HuH-7.5 (cell line): ENCODE data around the gene ABHD3.
"Not testable (repeated sequence)": the region's sequence is repeated elsewhere in the genome, so short reads cannot be mapped to it uniquely, and the experiment has no call there.

Experiments
- DNase-seq: peaks from one replicate; pipeline ENCODE4 v3.0.0; 2011; ENCODE audit warnings: low spot score

ABHD3 gene, protein sequence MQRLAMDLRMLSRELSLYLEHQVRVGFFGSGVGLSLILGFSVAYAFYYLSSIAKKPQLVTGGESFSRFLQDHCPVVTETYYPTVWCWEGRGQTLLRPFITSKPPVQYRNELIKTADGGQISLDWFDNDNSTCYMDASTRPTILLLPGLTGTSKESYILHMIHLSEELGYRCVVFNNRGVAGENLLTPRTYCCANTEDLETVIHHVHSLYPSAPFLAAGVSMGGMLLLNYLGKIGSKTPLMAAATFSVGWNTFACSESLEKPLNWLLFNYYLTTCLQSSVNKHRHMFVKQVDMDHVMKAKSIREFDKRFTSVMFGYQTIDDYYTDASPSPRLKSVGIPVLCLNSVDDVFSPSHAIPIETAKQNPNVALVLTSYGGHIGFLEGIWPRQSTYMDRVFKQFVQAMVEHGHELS

DNA sequence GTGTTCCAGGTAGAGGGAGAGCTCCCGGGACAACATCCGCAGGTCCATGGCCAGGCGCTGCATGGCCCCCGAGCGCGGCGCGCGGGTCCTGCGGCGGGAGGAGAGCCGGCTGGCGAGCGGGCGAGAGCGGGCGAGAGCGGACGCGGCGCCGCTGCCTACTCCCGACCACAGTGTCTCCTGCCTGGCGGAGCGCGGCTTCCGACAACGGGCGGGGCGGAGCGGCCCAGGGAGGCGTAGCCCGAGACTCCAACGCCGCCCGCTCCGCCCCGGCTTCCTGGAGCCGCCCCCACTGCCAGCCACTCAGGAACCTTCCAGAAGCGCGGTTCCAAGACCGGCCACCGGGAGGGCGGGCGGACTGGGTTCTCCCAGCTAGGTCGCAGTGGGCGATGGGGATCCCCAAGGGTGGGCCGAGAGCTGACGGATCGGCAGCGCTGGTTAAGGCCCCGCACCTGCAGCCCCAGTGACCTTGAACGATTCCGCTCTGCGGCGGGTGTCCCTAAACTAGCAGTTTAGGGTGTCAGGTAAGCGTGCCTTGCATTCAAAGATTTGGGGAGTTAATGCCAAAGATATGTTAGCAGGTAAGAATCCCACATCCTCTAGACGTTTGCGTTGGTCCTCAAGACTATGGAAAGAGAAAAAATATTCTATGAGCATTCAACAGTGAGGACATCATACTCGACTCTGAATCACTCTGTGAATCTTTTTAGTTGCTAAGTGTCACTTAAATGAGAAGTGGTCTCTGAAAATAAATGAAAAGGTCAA is at the start of gene ABHD3:
Gene ABHD3, minus strand, starts transcription at position 172 of the 762 bp plus-strand sequence. Its CDS starts 109 bp downstream, at position 63.
- peak; percentile 89 for DNase-seq

DNA sequence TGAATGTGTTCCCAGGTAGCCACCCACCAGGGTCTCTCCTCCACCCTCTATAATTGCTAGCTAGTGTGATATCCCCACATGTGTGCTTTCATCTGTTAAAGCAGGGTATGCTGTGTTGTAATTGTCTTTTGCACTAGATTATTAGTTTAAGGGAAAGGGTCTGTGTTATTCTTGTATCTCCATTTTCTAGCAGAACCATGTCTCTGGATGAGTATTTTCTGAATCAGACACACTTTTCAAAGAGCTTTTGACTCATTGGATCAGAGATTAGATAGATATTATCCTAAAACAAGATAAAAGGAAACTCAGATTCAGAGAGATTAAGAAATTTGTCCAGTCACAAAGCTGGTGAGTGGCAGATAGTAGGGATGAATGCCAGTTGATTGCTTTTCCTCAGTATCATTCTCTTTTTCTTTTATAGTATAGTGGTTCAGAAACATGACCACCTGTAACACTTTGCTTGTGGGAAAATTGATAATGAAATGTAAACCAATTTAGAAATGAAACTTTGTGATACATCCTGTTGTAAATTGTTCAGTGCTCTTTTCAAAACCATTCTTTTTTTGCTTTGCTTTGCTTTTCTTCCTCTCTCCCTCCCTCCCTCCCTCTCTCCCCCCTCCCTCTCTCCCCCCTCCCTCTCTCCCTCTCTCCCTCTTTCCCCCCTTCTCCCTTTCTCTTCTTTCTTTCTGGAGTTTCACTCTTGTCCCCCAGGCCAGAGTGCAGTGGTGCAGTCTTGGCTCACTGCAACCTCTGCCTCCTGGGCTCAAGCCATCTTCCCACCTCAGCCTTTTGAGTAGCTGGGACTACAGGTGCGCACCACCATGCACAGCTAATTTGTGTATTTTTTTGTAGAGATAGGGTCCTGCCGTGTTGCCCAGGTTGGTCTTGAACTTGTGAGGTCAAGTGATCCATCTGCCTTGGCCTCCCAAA is 43.5 kb upstream of the ABHD3 start:
- no peak for DNase-seq

DNA sequence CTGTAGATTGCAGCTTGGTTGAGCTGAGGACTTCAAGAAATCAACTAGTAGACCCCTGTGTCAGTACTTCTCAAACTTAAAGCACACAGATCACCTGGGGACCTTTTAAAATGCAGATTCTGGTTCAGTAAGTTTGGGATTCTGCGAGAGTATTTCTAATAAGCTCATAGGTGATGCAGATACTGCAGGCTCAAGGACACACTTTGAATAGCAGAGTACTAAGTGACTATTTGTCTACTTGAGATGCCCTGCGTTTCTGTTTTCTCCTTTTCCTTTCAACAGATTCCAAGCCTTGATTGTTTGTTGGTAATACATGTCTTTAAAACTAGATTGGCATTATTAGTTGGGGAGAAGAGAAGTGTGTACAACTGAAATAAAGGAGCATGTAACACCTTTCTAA is 42.7 kb upstream of the ABHD3 start:
- DNase-seq = no peak

DNA sequence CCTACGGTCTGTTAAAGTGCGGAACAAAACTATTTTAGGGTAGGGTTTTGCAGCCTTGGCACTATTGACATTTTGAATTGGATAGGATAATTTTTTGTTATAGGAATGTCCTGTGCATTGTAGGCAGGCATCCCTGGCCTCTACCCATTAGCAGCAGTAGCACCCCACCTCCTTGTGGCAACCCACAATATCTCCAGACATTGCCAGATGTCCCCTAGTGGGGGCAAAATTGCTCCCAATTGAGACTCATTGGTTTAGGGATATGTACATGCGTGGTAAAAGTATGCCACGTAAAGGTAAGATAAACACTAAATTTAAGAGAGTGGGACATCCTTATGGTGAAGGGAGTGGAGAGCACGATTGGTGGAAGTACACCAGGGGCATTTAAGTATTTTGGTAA is 40.7 kb upstream of the ABHD3 start:
- no peak for DNase-seq

DNA sequence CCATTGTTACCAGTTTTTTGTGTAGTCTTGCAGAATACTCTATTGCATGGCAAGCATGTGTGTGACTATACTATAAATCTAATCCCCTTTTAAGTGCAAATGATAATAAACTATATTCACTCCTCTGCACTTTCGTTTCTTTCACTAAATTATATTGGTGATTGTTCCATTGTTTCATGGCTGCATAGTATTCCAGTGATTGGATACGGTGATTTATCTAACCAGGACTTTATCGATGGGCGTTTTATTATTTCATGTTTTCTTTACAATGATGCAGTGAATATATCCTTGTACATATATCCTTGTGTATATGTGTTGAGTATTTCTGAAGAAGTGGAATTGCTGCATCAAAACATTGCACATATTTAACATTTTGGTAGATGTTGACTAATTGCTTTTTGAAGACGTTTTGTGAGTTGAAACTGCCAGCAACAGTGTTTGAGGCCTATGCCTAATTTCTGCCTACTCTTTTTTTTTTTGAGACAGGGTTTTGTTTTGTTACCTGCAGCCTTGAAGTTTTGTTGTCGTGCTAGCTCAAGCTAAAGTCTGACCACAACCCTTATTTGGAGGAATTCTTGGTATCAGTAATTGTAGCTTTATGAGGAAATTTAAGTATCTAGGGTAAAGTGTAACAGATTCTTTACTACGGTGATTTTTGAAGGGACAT is 38.7 kb upstream of the ABHD3 start:
- DNase-seq = no peak

DNA sequence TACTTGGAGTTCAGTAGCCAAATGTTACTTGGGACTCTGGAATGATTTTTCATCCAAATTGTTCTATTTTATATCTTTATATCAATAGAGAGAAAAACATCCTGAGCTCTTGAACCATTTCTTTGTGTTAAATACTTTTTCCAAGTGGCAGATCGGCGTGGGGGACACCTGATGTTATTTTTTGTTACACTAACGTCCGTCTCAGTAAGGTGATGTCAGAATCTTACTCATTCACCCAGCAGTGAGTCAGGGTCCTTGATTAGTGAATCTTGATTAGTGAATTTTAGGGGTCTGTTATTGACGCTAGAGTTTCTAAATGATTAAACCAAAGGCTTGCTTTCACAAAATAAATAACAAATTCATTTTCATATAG is 37.7 kb upstream of the ABHD3 start:
- DNase-seq = no peak

DNA sequence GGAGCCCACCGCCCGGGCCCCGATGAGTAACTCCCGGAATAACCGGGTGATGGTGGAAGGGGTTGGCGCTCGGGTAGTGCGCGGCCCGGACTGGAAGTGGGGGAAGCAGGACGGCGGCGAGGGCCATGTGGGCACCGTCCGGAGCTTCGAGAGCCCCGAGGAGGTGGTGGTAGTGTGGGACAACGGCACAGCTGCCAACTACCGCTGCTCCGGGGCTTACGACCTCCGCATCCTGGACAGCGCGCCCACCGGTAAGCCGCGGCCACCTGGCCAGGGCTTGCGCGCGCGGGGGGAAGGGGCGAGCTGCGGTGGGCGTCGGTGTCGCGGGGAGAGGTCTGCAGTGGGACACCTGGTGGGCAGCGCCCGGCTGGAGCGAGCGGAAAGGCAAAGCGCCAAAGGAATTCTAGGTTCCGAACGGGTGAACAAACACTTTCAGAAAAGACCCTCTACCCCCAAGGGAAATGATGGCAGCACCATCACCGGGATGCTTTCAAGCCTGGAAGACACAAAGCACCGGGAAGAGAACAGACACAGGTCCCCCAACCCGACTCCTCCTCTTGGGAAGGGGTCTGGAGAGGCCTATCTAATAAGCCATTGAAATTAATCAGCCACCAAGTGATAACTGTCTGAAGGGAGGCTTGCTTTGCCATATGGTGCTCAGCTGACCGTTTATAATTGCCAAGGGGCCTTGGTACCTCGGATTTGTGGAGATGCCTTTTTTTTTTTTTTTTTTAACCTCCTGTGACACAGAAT is 37.2 kb upstream of the ABHD3 start:
- peak; percentile 12 for DNase-seq

DNA sequence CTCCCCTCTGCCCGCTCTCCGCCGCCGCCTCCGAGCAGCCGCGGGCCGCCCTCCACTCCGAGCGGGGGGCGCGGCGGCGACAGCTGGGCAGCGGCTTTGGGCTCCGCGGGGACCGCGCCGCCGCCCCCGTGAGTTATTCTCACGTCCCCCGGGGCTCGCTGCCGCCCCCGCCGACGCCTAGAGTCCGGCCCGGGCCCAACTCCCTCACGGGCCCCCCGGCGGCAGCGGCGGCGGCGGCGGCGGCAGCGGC is 36.7 kb upstream of the ABHD3 start:
- DNase-seq = no peak

DNA sequence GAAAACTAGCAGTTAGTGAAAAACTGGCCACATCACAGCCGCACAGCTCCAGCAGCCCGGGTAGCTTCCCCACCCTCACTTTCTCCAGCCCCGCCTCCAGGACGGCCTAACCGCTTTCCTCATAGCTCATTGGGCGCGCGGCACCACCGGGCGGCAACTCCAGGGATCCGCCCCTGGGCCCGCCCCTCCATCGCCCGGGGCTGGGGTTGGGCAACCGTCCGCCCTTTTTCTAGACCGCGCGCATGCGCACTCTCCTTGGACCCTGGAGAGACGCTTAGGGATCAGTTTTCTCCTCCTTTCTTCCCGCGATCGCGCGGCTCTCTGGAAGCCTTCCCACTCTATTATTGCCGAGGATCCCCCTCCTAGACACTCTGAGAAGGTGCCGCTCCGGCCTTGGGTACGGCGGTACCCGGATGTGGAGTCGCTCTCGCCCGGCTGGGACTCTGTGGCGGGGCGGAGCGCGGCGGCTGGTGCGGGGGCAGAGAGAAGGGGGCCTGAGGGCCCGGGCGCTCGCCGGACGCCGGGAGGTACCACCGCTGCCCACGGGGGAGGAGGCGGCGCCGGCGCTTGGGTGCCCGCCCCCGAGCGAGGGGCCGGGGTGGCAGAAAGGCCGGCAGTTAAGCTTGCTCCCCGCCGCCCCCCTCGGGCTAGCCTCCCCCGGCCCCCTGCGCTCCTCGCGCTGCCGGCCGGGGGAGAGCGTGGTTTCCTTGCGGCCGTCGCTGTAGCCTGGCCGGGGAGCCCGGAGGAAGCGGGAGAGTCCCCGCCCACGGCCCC is 36.2 kb upstream of the ABHD3 start, which contains the start of gene MIB1:
Gene MIB1, plus strand, starts transcription at position 255 of the 774 bp plus-strand sequence. CDS start 792 bp downstream, outside the sequence.
- peak; percentile 86 for DNase-seq

DNA sequence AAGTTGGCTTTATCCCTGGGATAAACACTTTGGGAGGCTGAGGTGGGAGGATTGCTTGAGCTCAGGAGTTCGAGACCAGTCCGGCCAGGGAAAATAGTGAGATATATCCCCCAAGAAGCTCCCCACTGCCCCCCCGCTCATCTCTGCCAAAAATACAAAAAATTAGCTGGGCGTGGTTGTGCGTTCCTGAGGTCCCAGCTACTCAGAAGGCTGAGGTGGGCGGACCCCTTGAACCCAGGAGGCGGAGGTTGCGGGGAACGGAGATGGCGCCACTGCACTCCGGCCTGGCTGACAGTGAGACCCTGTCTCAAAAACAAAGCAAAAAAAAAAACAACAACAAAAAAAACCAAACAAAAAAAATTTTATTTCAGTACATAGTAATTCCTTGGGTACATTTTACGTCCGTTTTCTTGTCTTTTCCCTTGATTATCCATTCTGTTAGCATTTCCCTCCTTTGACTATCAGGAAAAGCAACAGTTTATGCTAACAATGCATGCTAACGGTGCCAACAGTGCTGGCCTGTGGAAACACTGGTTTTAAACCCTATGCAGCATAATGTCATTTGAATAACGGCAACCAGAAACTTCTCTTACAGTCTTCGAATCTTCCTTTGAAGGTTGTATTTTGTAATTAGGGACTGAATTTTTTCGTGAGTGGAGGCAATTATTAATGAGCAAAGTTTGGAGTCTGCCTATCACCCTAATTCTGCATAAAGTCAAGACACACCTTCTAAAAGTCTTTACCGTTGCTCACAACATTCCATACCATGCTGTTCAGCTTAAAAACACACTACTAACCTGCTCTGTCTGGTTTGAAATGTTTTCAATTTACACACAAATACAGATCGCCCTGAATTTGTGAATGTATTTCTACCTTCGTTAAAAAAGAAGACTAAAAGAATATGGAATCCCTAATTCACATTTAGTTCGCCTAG is 35.3 kb upstream of the ABHD3 start:
- peak; percentile 12 for DNase-seq

DNA sequence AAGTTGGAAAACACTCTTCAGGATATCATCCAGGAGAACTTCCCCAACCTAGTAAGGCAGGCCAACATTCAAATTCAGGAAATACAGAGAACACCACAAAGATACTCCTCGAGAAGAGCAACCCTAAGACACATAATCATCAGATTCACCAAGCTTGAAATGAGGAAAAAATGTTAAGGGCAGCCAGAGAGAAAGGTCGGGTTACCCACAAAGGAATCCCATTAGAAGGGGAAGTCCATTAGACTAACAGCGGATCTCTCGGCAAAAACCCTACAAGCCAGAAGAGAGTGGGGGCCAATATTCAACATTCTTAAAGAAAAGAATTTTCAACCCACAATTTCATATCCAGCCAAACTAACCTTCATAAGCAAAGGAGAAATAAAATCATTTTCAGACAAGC is 32.4 kb upstream of the ABHD3 start:
- DNase-seq = not testable (repeated sequence)

DNA sequence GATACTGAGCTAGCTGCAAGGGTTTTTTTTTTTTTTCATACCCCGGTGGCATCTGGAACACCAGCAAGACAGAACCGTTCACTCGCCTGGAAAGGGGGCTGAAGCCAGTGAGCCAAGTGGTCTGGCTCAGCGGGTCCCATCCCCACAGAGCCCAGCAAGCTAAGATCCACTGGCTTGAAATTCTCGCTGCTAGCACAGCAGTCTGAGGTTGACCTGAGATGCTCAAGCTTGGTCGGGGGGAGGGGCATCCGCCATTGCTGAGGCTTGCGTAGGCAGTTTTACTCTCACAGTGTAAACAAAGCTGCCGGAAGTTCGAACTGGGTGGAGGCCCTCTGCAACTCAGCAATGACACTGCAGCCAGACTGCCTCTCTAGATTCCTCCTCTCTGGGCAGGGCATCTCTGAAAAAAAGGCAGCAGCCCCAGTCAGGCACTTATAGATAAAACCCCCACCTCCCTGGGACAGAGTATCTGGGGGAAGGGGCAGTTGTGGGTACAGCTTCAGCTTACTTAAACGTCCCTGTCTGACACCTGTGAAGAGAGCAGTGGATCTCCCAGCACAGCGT is 31.0 kb upstream of the ABHD3 start:
- DNase-seq = no peak

DNA sequence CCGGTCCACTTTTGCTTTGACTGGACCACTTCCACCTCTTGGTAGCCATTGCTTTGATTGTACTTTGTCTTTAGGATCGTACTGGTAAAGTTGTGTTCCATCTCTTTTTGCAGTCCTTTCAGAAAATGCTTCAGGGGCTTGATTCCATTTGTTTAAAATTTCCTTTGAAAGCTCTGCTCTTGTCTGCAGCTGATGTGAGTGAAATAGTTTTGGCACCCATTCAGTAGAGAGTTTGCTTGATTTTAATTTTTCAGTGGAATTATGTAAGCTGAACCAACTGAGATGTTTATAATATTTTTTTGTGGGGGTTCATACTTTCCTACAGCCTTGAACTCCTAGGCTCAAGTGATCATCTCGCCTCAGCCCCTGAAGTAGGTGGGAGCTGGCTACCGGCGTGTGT is 28.4 kb upstream of the ABHD3 start:
- DNase-seq = no peak

DNA sequence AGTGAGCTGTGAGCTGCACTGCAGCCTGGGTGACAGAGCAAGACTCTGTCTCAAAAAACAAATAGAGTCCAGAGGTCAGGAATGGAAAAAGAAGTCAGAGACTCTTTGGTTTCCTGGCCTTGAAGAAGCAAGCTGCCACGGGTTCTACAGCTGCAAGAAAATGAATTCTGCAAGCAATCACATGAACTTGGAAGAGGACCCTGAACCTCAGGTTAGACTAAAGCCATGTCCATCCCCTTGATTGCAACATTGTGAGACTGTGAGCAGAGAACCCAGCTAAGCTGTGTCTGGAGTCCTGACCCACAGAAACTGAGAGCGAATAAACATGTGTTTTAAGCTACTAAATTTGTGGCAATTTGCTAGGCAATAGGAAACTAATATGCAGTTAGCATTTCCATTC is 23.1 kb upstream of the ABHD3 start:
- DNase-seq = no peak

DNA sequence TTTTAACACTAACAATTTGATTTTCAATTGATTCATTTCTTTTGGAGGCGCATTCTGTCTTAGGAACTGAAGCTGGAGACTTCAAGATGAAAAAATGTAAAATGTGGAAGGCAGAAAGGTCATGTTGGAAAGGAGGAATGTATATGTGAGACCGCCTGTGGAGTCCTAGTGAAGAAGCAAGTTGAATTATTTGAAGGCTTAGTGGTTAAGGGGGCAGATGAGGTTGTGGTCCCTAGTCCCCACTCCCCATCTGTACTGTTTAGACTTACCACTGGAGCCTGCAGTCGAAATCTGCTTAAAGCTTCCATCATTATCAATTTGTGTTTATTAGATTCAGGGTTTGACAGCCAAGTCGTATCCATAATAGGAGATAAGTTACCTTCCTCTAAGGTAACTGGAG is 20.6 kb upstream of the ABHD3 start:
- DNase-seq = no peak

DNA sequence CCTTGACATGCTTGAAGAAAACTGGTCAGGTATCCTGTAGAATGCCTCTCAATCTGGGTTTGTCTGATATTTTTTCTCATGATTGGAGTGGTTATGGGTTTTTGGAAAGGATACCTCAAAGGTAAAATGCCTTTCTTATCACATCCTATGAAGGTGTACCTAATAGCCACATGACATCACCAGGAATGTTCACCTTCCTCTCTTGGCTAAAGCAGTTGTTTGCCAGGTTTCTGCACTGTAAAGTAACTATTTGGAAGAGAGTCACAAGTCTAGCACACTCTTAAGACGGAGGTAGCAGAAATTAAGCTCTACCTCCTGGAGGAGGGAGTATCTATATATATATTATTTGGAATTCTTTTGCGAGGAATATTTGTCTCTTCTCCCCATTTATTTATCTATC is 18.1 kb upstream of the ABHD3 start:
- no peak for DNase-seq

DNA sequence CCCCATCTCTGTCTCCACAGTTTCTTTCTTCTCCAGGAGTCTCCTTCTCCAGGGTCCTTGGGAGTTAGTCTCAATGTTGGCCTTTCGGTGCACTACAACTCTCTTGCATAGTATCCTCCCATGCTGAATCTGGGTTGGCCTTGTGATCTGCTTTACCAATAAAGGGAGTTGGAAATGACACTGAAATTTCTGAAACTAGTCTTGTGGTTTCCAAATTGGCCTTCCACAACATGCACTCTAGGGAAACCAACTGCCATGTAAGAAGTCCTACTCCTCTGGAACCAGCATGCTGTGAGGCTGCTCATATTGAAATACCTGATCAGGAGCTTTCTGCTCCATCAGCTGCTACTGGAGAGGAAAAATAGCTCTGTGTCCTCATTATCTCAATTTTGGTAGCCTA is 9.9 kb upstream of the ABHD3 start:
- no peak for DNase-seq

DNA sequence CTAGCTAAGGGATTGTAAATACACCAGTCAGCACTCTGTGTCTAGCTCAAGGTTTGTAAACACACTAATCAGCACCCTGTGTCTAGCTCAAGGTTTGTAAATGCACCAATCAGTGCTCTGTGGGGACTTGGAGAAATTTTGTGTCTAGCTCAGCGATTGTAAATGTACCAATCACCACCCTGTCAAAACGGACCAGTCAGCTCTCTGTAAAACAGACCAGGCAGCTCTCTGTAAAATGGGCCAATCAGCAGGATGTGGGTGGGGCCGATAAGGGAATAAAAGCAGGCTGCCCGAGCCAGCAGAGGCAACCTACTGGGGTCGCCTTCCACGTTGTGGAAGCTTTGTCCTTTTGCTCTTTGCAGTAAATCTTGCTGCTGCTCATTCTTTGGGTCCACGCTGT is 2.6 kb upstream of the ABHD3 start:
- DNase-seq = not testable (repeated sequence)

DNA sequence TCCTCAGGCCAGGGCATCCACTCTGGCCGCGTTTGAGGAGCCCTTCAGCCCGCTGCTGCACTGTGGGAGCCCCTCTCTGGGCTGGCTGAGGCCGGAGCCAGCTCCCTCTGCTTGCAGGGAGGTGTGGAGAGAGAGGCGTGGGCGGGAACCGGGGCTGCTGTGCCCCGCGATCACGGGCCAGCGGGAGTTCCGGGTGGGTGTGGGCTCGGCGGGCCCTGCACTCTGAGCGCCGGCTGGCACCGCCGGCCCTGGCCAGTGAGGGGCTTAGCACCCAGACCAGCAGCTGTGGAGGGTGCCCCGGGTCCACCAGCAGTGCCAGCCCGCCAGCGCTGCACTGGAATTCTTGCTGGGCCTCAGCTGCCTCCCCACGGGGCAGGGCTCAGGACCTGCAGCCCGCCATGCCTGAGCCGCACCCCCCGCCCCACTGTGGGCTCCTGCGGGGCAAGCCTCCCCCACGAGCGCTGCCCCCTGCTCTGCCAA is 1.9 kb upstream of the ABHD3 start:
- no peak for DNase-seq
